Spleen (tissue), 7 donors: ENCODE measurements around the gene RNH1.

Source experiments
- POLR2A ChIP-seq, 3 donors: fragments of 450-650 bp; IDR thresholded peaks; one replicate each; pipeline ENCODE4 v1.5.1; 2017; ENCODE audit warnings: antibody characterized with exemption in 3 of 3, mild to moderate bottlenecking in 1 of 3
- TF ChIP-seq, protein P1 (sequence below), 11 experiments: fragments of 200-600 bp in 7 of 11; fragments of 450-650 bp in 4 of 11; sonication (generic) in 4 of 11; IDR thresholded peaks in 8 of 11; conservative IDR thresholded peaks in 3 of 11; 1 replicate in 7 of 11; 2 replicates in 4 of 11; pipeline versions ENCODE4 v1.4.0 to v1.8.0; 2016 to 2021; ENCODE audit warnings: antibody characterized with exemption in 11 of 11, inconsistent platforms in 4 of 11, mild to moderate bottlenecking in 1 of 11
- donor health status: DM: no; HTN: no; CAD: no; lungs with moderate emphysema.
- donor health status: DM: no; HTN: no; CAD: no.
- donor health status: DM: no; HTN: no; CAD: no.

DNA sequence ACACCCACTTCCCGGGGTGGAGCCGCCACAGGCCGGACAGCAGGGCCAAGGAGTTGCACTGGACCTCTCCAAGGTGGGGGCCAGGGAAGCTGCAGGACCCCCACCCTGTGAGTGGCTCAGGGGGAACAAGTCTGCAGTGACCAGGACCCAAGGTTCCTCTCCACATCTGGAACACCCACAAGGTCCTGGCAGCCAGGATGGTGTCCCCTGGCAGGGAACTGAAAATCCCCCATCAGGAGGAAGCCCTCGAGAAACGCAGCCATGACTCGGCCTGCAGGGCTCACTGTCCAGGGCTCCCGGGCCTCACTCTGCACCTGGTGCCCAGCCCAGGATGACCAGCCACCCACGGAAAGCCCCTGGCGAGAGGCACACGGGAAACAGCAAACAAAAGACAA lies 11.5 kb downstream of the RNH1 start:
- TF ChIP-seq, protein P1, sequence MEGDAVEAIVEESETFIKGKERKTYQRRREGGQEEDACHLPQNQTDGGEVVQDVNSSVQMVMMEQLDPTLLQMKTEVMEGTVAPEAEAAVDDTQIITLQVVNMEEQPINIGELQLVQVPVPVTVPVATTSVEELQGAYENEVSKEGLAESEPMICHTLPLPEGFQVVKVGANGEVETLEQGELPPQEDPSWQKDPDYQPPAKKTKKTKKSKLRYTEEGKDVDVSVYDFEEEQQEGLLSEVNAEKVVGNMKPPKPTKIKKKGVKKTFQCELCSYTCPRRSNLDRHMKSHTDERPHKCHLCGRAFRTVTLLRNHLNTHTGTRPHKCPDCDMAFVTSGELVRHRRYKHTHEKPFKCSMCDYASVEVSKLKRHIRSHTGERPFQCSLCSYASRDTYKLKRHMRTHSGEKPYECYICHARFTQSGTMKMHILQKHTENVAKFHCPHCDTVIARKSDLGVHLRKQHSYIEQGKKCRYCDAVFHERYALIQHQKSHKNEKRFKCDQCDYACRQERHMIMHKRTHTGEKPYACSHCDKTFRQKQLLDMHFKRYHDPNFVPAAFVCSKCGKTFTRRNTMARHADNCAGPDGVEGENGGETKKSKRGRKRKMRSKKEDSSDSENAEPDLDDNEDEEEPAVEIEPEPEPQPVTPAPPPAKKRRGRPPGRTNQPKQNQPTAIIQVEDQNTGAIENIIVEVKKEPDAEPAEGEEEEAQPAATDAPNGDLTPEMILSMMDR (IDR thresholded peaks at IDR 0.05 in 8 of 11, conservative IDR thresholded peaks at IDR 0.05 in 3 of 11): no peak
- no peak for TF ChIP-seq POLR2A (IDR thresholded peaks at IDR 0.05)
